Smooth muscle cell (in vitro differentiated cells): Measurements from ENCODE around the gene CADM3. TPM values are rescaled to one million over a fixed set of nuclear protein-coding genes. Genes with fewer than 3 reads are reported as not detected.

Experiments used
- polyA plus RNA-seq: library from polyadenylated mRNA; unstranded; fragments of >200 nt; fragmentation: Nextera tagmentation; extraction: Ambion mirVana; gene quantifications from 2 replicates; pipeline ENCODE4 v1.2.1, GENCODE V29; 2016
- small RNA-seq: library from RNA; depleted of rRNA; stranded (forward); fragments of <200 nt; gene quantifications from one replicate; pipeline ENCODE3, GENCODE V24; 2014
- total RNA-seq: library from RNA; depleted of rRNA; stranded (reverse); fragments of >200 nt; gene quantifications from 2 replicates; pipeline ENCODE4 v1.2.3, GENCODE V29; 2014

CADM3 gene
- total and polyA plus RNA-seq, 2 experiments from 2014 or later = 0.90 to 1.2 TPM

Small RNA genes within 50 kb of the gene (small RNA-seq; reads per million reads assigned to genes)
- gene RNA5SP60 = not detected

Other genes starting within 250 kb of the CADM3 start
- gene PYHIN1, start 240.1 kb upstream of the CADM3 start, total RNA-seq = 0.22 TPM in 1 of 2 replicates, not detected in the other
- not detected in 2 replicates for gene PYHIN1, start 240.1 kb upstream of the CADM3 start, polyA plus RNA-seq
- 92.1 and 96.3 TPM in 2 replicates for gene IFI16, start 161.7 kb upstream of the CADM3 start, total RNA-seq
- 95.9 and 114 TPM in 2 replicates for gene IFI16, start 161.7 kb upstream of the CADM3 start, polyA plus RNA-seq
- gene AIM2, start 94.8 kb upstream of the CADM3 start, total RNA-seq = 1.2 and 3.8 TPM in 2 replicates
- 0.43 and 0.87 TPM in 2 replicates for gene AIM2, start 94.8 kb upstream of the CADM3 start, polyA plus RNA-seq
- 0.04 TPM in 1 of 2 replicates, not detected in the other for gene ACKR1, start 33.3 kb downstream of the CADM3 start, total RNA-seq
- gene ACKR1, start 33.3 kb downstream of the CADM3 start, polyA plus RNA-seq = 0.25 TPM in 1 of 2 replicates, not detected in the other
- not detected in 2 replicates for gene FCER1A, start 130.7 kb downstream of the CADM3 start, total RNA-seq
- not detected in 2 replicates for gene FCER1A, start 130.7 kb downstream of the CADM3 start, polyA plus RNA-seq